Kidney (tissue), 14 donors: ENCODE data around the gene CLRN1. TPM values are rescaled to one million over a fixed set of nuclear protein-coding genes. Genes with fewer than 3 reads are reported as not detected.

ENCODE experiments used
- DNase-seq, 5 donors: peaks; one replicate each; pipeline ENCODE4 v3.0.0-alpha.2; 2013 to 2020
- FAIRE-seq: peaks from 2 replicates; lab custom pipeline; 2012; peaks lifted over from hg19 to GRCh38; lab: Jason Lieb, UNC
- H3K27ac ChIP-seq, 2 donors: one replicate each; pipeline ENCODE4 v1.7.0; 2013; ENCODE audit warnings: low read depth in 2 of 2, low read length in 2 of 2, inconsistent platforms in 1 of 2
- H3K27me3 ChIP-seq: one replicate; pipeline ENCODE4 v1.7.1; 2013; ENCODE audit warnings: low read length, inconsistent platforms; ENCODE audit not compliant: control insufficient read depth, insufficient read depth
- H3K36me3 ChIP-seq, 3 donors: one replicate each; pipeline versions ENCODE4 v1.7.0 to v1.7.1; 2013; ENCODE audit warnings: low read length in 3 of 3, control low read depth in 1 of 3, inconsistent platforms in 1 of 3; ENCODE audit not compliant: insufficient read depth in 3 of 3, control insufficient read depth in 2 of 3
- H3K4me1 ChIP-seq, 3 donors: one replicate each; pipeline versions ENCODE4 v1.7.0 to v1.7.1; 2013; ENCODE audit warnings: low read length in 3 of 3, inconsistent platforms in 1 of 3, low read depth in 1 of 3; ENCODE audit not compliant: control insufficient read depth in 2 of 3, insufficient read depth in 2 of 3
- H3K4me3 ChIP-seq, 3 donors: one replicate each; pipeline versions ENCODE4 v1.7.0 to v1.8.1; 2013; ENCODE audit warnings: low read length in 3 of 3, control low read depth in 1 of 3, inconsistent platforms in 1 of 3
- H3K9ac ChIP-seq, 3 donors: one replicate each; pipeline versions ENCODE4 v1.7.0 to v1.7.1; 2013; ENCODE audit warnings: low read length in 3 of 3, control low read depth in 1 of 3, inconsistent platforms in 1 of 3
- H3K9me3 ChIP-seq, 3 donors: one replicate each; pipeline versions ENCODE4 v1.7.0 to v1.7.1; 2013; ENCODE audit warnings: low read length in 3 of 3, control low read depth in 1 of 3, inconsistent platforms in 1 of 3; ENCODE audit not compliant: control insufficient read depth in 2 of 3, insufficient read depth in 1 of 3
- intact Hi-C: fragments of 100-400 bp; cut with DNase I; formaldehyde crosslinking; loops from one replicate; pipeline ENCODE4 v1.11.1; 2022
- polyA plus RNA-seq: library from polyadenylated mRNA; stranded (reverse); fragments of 350-450 nt; fragmentation: Illumina TruSeq; extraction: RNeasy Lipid Tissue Mini Kit (QIAGEN cat#74804); gene quantifications from one replicate; pipeline ENCODE4 v1.2.3, GENCODE V29; 2014; ENCODE audit warnings: low read depth, low replicate concordance; ENCODE audit not compliant: insufficient read depth
- total RNA-seq: library from RNA; stranded (reverse); fragmentation: NEBNext Ultra II Directional; extraction: Animal tissue kit (Norgen Biotek cat#: 25700); gene quantifications from one replicate; pipeline ENCODE4 v1.2.1, GENCODE V29; 2021
- TF ChIP-seq, protein P1 (sequence below): IDR thresholded peaks from 3 replicates; pipeline ENCODE4 v1.5.1; 2012; ENCODE audit warnings: mild to moderate bottlenecking, moderate library complexity, borderline replicate concordance; ENCODE audit not compliant: insufficient read depth; ENCODE audit errors: extremely low read depth
- donor health status: control.
- donor health status: control.
- donor health status: control.
- donor health status: control.
- donor health status: control.
- donor health status: DM: yes; HTN: yes; CAD: no.
- donor health status: Normal renal cell carcinoma (clear cell type).

The CLRN1 gene
- total and polyA plus RNA-seq, 2 donors from 2014 or later: not detected

DNA sequence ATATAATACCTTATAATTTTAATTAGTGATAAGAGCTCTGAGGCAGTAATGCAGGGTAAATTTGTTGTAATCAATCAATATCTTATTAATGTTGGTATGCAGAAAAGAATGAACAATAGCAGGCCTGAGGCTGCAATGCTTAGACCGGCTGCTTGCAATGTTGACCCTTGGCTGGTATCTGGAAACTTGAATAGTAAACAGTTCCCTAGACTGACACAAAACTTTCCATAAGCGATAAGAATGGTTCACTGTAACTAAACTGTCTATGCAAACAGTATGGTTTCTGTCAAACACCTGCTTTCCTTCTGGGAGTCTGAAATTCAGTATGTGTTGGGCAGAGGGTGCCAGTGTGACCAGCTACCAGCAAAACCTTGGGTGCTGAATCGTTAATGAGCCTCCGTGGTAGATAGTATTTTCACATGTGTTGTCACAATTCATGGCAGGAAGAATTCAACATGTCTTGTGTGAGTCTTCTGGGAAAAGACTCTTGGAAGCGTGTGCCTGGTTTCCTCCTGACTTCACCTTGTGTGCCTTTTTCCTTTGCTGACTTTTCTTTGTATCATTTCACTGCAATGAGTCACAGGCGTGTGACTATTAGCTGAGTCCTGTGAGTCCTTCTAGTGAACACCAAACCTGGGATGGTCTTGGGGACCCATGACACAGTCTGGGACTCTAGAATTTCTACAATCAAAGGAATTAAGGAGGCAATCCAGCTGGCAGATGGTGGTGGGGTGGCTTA lies 30.7 kb upstream of the CLRN1 start:
- Histone ChIP-seq H3K4me3 (no peak overlapping the region), H3K27me3 (no peaks in the 10 kb centered on the region), H3K9me3 (no peaks in the 10 kb centered on the region), H3K9ac (no peak overlapping the region), H3K36me3 (no peaks in the 10 kb centered on the region), H3K27ac (peak overlapping the region in 1 of 2 donors; percentile 18), H3K4me1 (no peaks in the 10 kb centered on the region)
- DNase-seq (no peak), FAIRE-seq (no peak)
- TF ChIP-seq, protein P1, sequence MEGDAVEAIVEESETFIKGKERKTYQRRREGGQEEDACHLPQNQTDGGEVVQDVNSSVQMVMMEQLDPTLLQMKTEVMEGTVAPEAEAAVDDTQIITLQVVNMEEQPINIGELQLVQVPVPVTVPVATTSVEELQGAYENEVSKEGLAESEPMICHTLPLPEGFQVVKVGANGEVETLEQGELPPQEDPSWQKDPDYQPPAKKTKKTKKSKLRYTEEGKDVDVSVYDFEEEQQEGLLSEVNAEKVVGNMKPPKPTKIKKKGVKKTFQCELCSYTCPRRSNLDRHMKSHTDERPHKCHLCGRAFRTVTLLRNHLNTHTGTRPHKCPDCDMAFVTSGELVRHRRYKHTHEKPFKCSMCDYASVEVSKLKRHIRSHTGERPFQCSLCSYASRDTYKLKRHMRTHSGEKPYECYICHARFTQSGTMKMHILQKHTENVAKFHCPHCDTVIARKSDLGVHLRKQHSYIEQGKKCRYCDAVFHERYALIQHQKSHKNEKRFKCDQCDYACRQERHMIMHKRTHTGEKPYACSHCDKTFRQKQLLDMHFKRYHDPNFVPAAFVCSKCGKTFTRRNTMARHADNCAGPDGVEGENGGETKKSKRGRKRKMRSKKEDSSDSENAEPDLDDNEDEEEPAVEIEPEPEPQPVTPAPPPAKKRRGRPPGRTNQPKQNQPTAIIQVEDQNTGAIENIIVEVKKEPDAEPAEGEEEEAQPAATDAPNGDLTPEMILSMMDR: no peak
- intact Hi-C loops: no loop called here

DNA sequence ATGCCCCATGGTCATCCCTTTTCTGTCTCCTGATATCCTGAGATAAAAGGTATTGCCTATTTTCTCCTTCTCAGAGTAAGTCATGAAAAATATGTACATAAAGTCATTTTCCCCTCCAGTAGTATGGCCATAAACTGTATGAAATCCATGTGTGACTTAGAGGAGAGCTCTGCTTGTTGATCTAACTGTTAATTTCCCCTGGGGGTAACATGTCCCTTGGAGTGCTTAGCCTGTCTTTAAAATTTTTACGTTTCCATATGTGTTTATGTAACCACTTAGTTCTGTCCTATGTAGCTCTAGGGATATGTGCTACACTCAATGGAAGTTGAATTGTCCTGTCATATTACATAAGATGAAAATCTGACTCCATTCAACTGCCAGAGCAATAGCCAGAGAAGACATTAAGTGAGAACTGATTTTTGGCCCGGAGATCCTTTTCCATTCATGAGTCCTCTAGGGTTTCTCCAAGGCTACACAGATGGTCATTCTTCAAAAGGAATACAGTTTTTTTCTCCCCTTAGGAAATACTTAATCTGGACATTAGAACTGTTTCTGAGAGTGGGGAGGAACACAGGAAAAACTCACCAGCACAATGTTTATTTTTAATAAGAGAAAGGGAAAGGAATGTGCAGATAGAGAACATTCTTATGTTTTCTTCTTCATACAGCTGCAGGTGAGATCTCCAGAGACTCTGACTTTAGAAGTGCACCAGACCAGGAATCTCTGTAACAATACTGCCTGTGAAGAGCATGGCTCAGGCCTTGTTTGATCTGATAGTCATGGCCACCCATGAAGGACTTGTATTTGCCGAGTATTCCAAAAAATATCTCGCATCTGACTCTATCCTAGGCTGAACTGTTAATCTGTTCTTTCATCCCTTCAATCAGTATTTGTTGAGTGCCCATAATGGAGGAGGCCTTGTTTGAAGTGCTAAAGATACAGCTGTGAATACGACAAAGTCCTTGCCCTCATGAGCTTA lies 29.8 kb upstream of the CLRN1 start:
- TF ChIP-seq, protein P1: no peak
- FAIRE-seq (no peak), DNase-seq (peak in 1 of 5 donors; percentile 22)
- Histone ChIP-seq H3K4me3 (no peak overlapping the region), H3K27ac (no peak overlapping the region), H3K36me3 (no peaks in the 10 kb centered on the region), H3K4me1 (no peaks in the 10 kb centered on the region), H3K27me3 (no peaks in the 10 kb centered on the region), H3K9ac (no peak overlapping the region), H3K9me3 (no peaks in the 10 kb centered on the region)
- intact Hi-C loops: no loop called here

DNA sequence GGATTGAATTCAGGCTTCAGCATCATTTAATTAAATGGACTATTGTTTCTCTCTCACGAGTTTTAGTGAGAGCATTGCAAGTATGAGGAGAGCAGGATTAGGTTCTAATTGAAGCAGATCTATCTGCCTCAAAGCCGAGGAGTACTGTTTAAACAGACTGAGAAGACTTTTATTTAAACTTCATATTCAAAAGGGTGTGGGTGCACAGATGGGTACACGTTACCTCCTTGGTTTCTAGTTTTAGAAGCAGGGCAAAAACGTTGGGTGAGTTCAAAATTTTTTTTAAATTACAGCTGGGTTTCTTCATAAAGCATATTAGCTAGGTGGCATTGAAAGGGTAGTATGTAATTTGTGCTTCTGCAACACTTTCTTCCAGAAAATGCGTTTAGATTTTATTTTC lies 26.5 kb upstream of the CLRN1 start:
- Histone ChIP-seq H3K4me3 (no peak overlapping the region), H3K9ac (no peak overlapping the region), H3K36me3 (no peaks in the 10 kb centered on the region), H3K27me3 (no peaks in the 10 kb centered on the region), H3K4me1 (no peaks in the 10 kb centered on the region), H3K9me3 (no peaks in the 10 kb centered on the region), H3K27ac (no peak overlapping the region)
- FAIRE-seq (no peak), DNase-seq (no peak)
- intact Hi-C loops: no loop called here
- TF ChIP-seq, protein P1: no peak
